ENCODE data around the gene PTPRS. TPM values are rescaled to one million over a fixed set of nuclear protein-coding genes. Genes with fewer than 3 reads are reported as not detected.

The PTPRS gene
- polyA plus RNA-seq, 1 donor (not counting 4 experiments of a cell fraction or from before 2014, with no cell fraction given) = 2.5 TPM

- TF ChIP-seq EZH2 (IDR thresholded peaks at IDR 0.05; ENCODE audit: low read length) = no peak
- no peak for TF ChIP-seq CTCF (optimal IDR thresholded peaks at IDR 0.05 in 1 of 3, IDR thresholded peaks at IDR 0.05 in 1 of 3, conservative IDR thresholded peaks at IDR 0.05 in 1 of 3; ENCODE audit: extremely low read depth in 1 of 3, insufficient read depth in 2 of 3, low read length in 3 of 3)
- FAIRE-seq (no peak), DNase-seq (ENCODE audit: low read depth, low spot score) (no peak)
- Histone ChIP-seq H3K9me1 (ENCODE audit: control insufficient read depth, extremely low read depth, insufficient read depth, low read length) (no peaks in the 10 kb centered on the region), H3K79me2 (ENCODE audit: control insufficient read depth, insufficient read depth, low read length) (no peaks in the 10 kb centered on the region), H3K4me2 (ENCODE audit: control insufficient read depth, extremely low read depth, insufficient read depth, low read depth, low read length) (no peak overlapping the region), H3K27me3 (ENCODE audit: control insufficient read depth, extremely low read depth, insufficient read depth, low read length) (peaks cover 16% of the 10 kb centered on the region), H2AFZ (ENCODE audit: control insufficient read depth, low read length) (no peak overlapping the region), H3K4me1 (ENCODE audit: control insufficient read depth, extremely low read depth, insufficient read depth, low read length) (no peaks in the 10 kb centered on the region), H4K20me1 (ENCODE audit: control insufficient read depth, extremely low read depth, insufficient read depth, low read length) (no peaks in the 10 kb centered on the region), H3K9me3 (ENCODE audit: control insufficient read depth, low read depth, low read length) (no peaks in the 10 kb centered on the region), H3K27ac (ENCODE audit: control insufficient read depth, insufficient read depth, low read length) (no peak overlapping the region), H3K9ac (ENCODE audit: control insufficient read depth, extremely low read depth, insufficient read depth, low read length) (no peak overlapping the region), H3K4me3 (ENCODE audit: control insufficient read depth in 2 of 3, extremely low read depth in 1 of 3, insufficient read depth in 2 of 3, low read depth in 1 of 3, low read length in 3 of 3) (no peak overlapping the region), H3K36me3 (ENCODE audit: control insufficient read depth in 2 of 2, extremely low read depth in 1 of 2, insufficient read depth in 2 of 2, low read length in 2 of 2) (no peaks in the 10 kb centered on the region)
- dilution Hi-C loops (cut with MboI; ENCODE audit: extremely low pct_ligation_motif_present, low sequenced_read_pairs) = no loop called here
Observed at GRCh38 chr19:5321066-5321642, 19.5 kb downstream of the PTPRS start.

GRCh38 chr19:5319516-5319915 is 21.1 kb downstream of the PTPRS start:
- Histone ChIP-seq H3K4me3 (ENCODE audit: control insufficient read depth in 2 of 3, extremely low read depth in 1 of 3, insufficient read depth in 2 of 3, low read depth in 1 of 3, low read length in 3 of 3) (no peak overlapping the region), H4K20me1 (ENCODE audit: control insufficient read depth, extremely low read depth, insufficient read depth, low read length) (no peaks in the 10 kb centered on the region), H3K4me1 (ENCODE audit: control insufficient read depth, extremely low read depth, insufficient read depth, low read length) (no peaks in the 10 kb centered on the region), H3K27me3 (ENCODE audit: control insufficient read depth, extremely low read depth, insufficient read depth, low read length) (peaks cover 16% of the 10 kb centered on the region), H3K4me2 (ENCODE audit: control insufficient read depth, extremely low read depth, insufficient read depth, low read depth, low read length) (no peak overlapping the region), H3K9me3 (ENCODE audit: control insufficient read depth, low read depth, low read length) (no peaks in the 10 kb centered on the region), H3K36me3 (ENCODE audit: control insufficient read depth in 2 of 2, extremely low read depth in 1 of 2, insufficient read depth in 2 of 2, low read length in 2 of 2) (no peaks in the 10 kb centered on the region), H3K27ac (ENCODE audit: control insufficient read depth, insufficient read depth, low read length) (no peak overlapping the region), H2AFZ (ENCODE audit: control insufficient read depth, low read length) (no peak overlapping the region), H3K9me1 (ENCODE audit: control insufficient read depth, extremely low read depth, insufficient read depth, low read length) (no peaks in the 10 kb centered on the region), H3K9ac (ENCODE audit: control insufficient read depth, extremely low read depth, insufficient read depth, low read length) (no peak overlapping the region), H3K79me2 (ENCODE audit: control insufficient read depth, insufficient read depth, low read length) (no peaks in the 10 kb centered on the region)
- dilution Hi-C loops (cut with MboI; ENCODE audit: extremely low pct_ligation_motif_present, low sequenced_read_pairs) = no loop called here
- TF ChIP-seq CTCF (optimal IDR thresholded peaks at IDR 0.05 in 1 of 3, IDR thresholded peaks at IDR 0.05 in 1 of 3, conservative IDR thresholded peaks at IDR 0.05 in 1 of 3; ENCODE audit: extremely low read depth in 1 of 3, insufficient read depth in 2 of 3, low read length in 3 of 3) = no peak
- no peak for TF ChIP-seq EZH2 (IDR thresholded peaks at IDR 0.05; ENCODE audit: low read length)
- FAIRE-seq (no peak), DNase-seq (ENCODE audit: low read depth, low spot score) (no peak)

All from keratinocyte (primary cell).